H1 (cell line): ENCODE data around the gene SMPDL3B.

Source experiments
- CEBPB ChIP-seq: IDR thresholded peaks from 2 replicates; pipeline ENCODE4 v1.6.1; 2012; ENCODE audit warnings: low read depth, low read length
- CTCF ChIP-seq, 3 experiments: IDR thresholded peaks; 1 replicate in 2 of 3; 2 replicates in 1 of 3; pipeline versions ENCODE4 v1.5.1 to v1.6.1; 2011; ENCODE audit warnings: low read length in 3 of 3, mild to moderate bottlenecking in 3 of 3, inconsistent platforms in 2 of 3, low read depth in 1 of 3, moderate library complexity in 1 of 3; ENCODE audit not compliant: insufficient read depth in 1 of 3; ENCODE audit errors: control extremely low read depth in 1 of 3
- POLR2AphosphoS5 ChIP-seq: IDR thresholded peaks from 2 replicates; pipeline ENCODE4 v1.6.1; 2011; ENCODE audit warnings: low read depth, low read length

GRCh38 chr1:27971674-27972073, 36.9 kb downstream of the SMPDL3B start:
- TF ChIP-seq POLR2AphosphoS5 (no peak), CTCF (IDR thresholded peaks at IDR 0.05; ENCODE audit: control extremely low read depth in 1 of 3, insufficient read depth in 1 of 3, low read depth in 1 of 3, low read length in 3 of 3) (no peak), CEBPB (no peak)
